ENCODE results near the gene AXL. TPM values are rescaled to one million over a fixed set of nuclear protein-coding genes. Genes with fewer than 3 reads are reported as not detected.
"Not testable (repeated sequence)": the region's sequence is repeated elsewhere in the genome, so short reads cannot be mapped to it uniquely, and the experiment has no call there.

Gene AXL
- total RNA-seq, 4 donors from 2014 or later, result 19.7 to 52.4 (median 25.6) TPM

- Histone ChIP-seq H3K4me1 (peaks cover 3 to 24% (median 15%) of the 10 kb centered on the region in 4 donors), H3K36me3 (no peaks in the 10 kb centered on the region), H3K4me3 (no peak overlapping the region), H3K9me3 (no peaks in the 10 kb centered on the region), H3K27me3 (no peaks in the 10 kb centered on the region), H3K27ac (no peak overlapping the region)
- in situ Hi-C loops (cut with MboI; ENCODE audit: low pct_ligation_motif_present in 1 of 4, low pct_unique_long_range_greater_than_20kb in 1 of 4, low sequenced_read_pairs in 3 of 4) (no loop called here), intact Hi-C loops (cut with DNase I; ENCODE audit: low total_unique reads) (no loop called here)
- TF ChIP-seq POLR2A (IDR thresholded peaks at IDR 0.05), result no peak
- TF ChIP-seq, protein P1, sequence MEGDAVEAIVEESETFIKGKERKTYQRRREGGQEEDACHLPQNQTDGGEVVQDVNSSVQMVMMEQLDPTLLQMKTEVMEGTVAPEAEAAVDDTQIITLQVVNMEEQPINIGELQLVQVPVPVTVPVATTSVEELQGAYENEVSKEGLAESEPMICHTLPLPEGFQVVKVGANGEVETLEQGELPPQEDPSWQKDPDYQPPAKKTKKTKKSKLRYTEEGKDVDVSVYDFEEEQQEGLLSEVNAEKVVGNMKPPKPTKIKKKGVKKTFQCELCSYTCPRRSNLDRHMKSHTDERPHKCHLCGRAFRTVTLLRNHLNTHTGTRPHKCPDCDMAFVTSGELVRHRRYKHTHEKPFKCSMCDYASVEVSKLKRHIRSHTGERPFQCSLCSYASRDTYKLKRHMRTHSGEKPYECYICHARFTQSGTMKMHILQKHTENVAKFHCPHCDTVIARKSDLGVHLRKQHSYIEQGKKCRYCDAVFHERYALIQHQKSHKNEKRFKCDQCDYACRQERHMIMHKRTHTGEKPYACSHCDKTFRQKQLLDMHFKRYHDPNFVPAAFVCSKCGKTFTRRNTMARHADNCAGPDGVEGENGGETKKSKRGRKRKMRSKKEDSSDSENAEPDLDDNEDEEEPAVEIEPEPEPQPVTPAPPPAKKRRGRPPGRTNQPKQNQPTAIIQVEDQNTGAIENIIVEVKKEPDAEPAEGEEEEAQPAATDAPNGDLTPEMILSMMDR (IDR thresholded peaks at IDR 0.05), result no peak
- TF ChIP-seq EP300 (IDR thresholded peaks at IDR 0.05; ENCODE audit: low read depth), result no peak
- no peak for TF ChIP-seq POLR2AphosphoS5 (IDR thresholded peaks at IDR 0.05)
- DNase-seq, result no peak
- 81 to 100% methylated on average over 1 to 3 of the region's 3 CpGs for WGBS, 2 donors (ENCODE audit: low coverage in 1 of 2)
Observed at GRCh38 chr19:41228486-41228885, 9.5 kb downstream of the AXL start.

- H3K27ac ChIP-seq; H3K27me3 ChIP-seq; in situ Hi-C loops (cut with MboI; ENCODE audit: low pct_ligation_motif_present in 1 of 4, low pct_unique_long_range_greater_than_20kb in 1 of 4, low sequenced_read_pairs in 3 of 4); H3K4me3 ChIP-seq; DNase-seq; intact Hi-C loops (cut with DNase I; ENCODE audit: low total_unique reads); H3K9me3 ChIP-seq; H3K36me3 ChIP-seq: not testable (repeated sequence)
- WGBS, 2 donors (ENCODE audit: low coverage in 1 of 2), result 82 to 88% methylated on average over 5 of the region's 5 CpGs
- peaks cover 3 to 18% (median 13%) of the 10 kb centered on the region in 4 donors for H3K4me1 ChIP-seq
Observed at GRCh38 chr19:41229338-41229737, 10.3 kb downstream of the AXL start.

DNA sequence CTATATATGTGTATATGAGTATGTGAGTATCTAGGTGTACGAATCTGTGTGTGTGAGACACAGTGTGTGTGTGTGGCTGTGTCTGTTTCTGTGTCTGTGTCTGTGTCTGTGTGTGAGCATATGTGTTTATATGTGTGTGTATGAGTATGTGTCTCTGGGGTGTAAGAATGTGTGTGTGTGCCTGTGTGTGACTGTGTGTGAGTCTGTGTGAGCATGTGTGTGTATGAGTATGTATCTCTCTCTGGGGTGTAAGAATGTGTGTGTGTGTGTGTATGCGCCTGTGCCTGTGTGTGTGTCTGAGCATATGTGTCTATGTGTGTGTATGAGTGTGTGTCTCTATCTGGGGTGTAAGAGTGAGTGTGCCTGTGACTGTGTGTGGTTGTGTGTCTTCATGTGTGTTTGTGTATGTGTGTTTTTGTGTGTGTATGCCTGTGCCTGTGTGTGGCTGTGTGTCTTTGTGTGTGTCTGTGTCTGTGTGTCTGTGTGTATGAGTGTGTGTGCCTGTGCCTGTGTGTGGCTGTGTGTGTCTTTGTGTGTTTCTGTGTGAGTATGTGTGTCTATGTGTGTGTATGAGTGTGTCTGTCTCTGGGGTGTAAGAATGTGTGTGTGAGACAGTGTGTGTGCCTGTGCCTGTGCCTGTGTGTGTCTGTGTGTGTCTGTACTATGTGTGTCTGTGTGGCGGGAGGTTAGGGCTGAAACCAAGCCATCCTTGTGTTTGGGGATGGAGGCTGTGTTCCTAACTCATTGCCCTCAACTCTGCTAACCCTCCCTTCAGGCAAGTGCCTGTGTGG, 11.2 kb downstream of the AXL start:
- intact Hi-C loops (cut with DNase I; ENCODE audit: low total_unique reads), result no loop called here
- TF ChIP-seq POLR2A (IDR thresholded peaks at IDR 0.05) (no peak), EP300 (IDR thresholded peaks at IDR 0.05; ENCODE audit: low read depth) (no peak), POLR2AphosphoS5 (IDR thresholded peaks at IDR 0.05) (no peak)
- TF ChIP-seq, protein P1 (IDR thresholded peaks at IDR 0.05), result no peak
- H3K4me1 ChIP-seq, result peaks cover 3 to 17% (median 13%) of the 10 kb centered on the region in 4 donors
- no peak overlapping the region for H3K27ac ChIP-seq
- no peaks in the 10 kb centered on the region for H3K9me3 ChIP-seq
- H3K4me3 ChIP-seq, result no peak overlapping the region
- WGBS, 2 donors (ENCODE audit: low coverage in 1 of 2), result 94 to 100% methylated on average over 1 to 3 of the region's 3 CpGs
- H3K27me3 ChIP-seq, result no peaks in the 10 kb centered on the region
- no peaks in the 10 kb centered on the region for H3K36me3 ChIP-seq
- DNase-seq, result no peak
- in situ Hi-C loops (cut with MboI; ENCODE audit: low pct_ligation_motif_present in 1 of 4, low pct_unique_long_range_greater_than_20kb in 1 of 4, low sequenced_read_pairs in 3 of 4), result no loop called here

- intact Hi-C loops (cut with DNase I; ENCODE audit: low total_unique reads), result no loop called here
- no peak for DNase-seq
- Histone ChIP-seq H3K9me3 (no peaks in the 10 kb centered on the region), H3K36me3 (no peaks in the 10 kb centered on the region), H3K27ac (no peak overlapping the region), H3K27me3 (no peaks in the 10 kb centered on the region), H3K4me3 (no peak overlapping the region), H3K4me1 (no peaks in the 10 kb centered on the region)
- 90% methylated on average over 4 to 8 of the region's 8 CpGs for WGBS, 2 donors (ENCODE audit: low coverage in 1 of 2)
- in situ Hi-C loops (cut with MboI; ENCODE audit: low pct_ligation_motif_present in 1 of 4, low pct_unique_long_range_greater_than_20kb in 1 of 4, low sequenced_read_pairs in 3 of 4), result no loop called here
- no peak for TF ChIP-seq POLR2AphosphoS5 (IDR thresholded peaks at IDR 0.05)
- TF ChIP-seq, protein P1 (IDR thresholded peaks at IDR 0.05), result no peak
- no peak for TF ChIP-seq EP300 (IDR thresholded peaks at IDR 0.05; ENCODE audit: low read depth)
- no peak for TF ChIP-seq POLR2A (IDR thresholded peaks at IDR 0.05)
Observed at GRCh38 chr19:41232686-41233085, 13.7 kb downstream of the AXL start.

Data from transverse colon (tissue), 4 donors.